ENCODE results near the gene TOMM20L. TPM values are rescaled to one million over a fixed set of nuclear protein-coding genes. Genes with fewer than 3 reads are reported as not detected.

Gene TOMM20L
- total and polyA plus RNA-seq, 9 of the 15 experiments (the other 6 are each of a cell fraction or from before 2014, with no cell fraction given): not detected

- TF ChIP-seq GMEB1 (CRISPR knock-in tag; IDR thresholded peaks at IDR 0.05) (peak; percentile 25; the same call in 1 of the 2 replicates), TGIF2 (CRISPR knock-in tag; IDR thresholded peaks at IDR 0.05) (peak; percentile 81; the same call in 1 of the 2 replicates), UBTF (IDR thresholded peaks at IDR 0.05; ENCODE audit: borderline replicate concordance in 1 of 2, low read depth in 2 of 2, low read length in 2 of 2) (peak in 1 of 2 experiments; percentile 18; a peak in 1 of 4 replicates), E2F5 (CRISPR knock-in tag; IDR thresholded peaks at IDR 0.05) (no peak), PHF8 (IDR thresholded peaks at IDR 0.05; ENCODE audit: borderline replicate concordance, low read length) (peak; percentile 44; the same call in 1 of the 2 replicates), ARID3B (CRISPR knock-in tag; IDR thresholded peaks at IDR 0.05; ENCODE audit: borderline replicate concordance) (no peak), NR0B1 (IDR thresholded peaks at IDR 0.05; ENCODE audit: partially characterized antibody) (no peak), EZH2 (IDR thresholded peaks at IDR 0.05; ENCODE audit: borderline replicate concordance, low read depth, low read length) (no peak), KLF16 (IDR thresholded peaks at IDR 0.05) (no peak), NKRF (IDR thresholded peaks at IDR 0.05; ENCODE audit: borderline replicate concordance) (no peak; the same call in 1 of the 2 replicates), MYC (IDR thresholded peaks at IDR 0.05; ENCODE audit: low read depth, low read length) (no peak; the same call in 1 of the 2 replicates), MYC (CRISPR knock-in tag; IDR thresholded peaks at IDR 0.05; ENCODE audit: borderline replicate concordance, low read depth) (peak; percentile 58; the same call in 1 of the 2 replicates), PHTF2 (CRISPR knock-in tag; IDR thresholded peaks at IDR 0.05) (no peak), BHLHE40 (IDR thresholded peaks at IDR 0.05; ENCODE audit: low read length) (peak; percentile 43; the same call in 1 of the 2 replicates), SP1 (CRISPR knock-in tag; IDR thresholded peaks at IDR 0.05) (peak; percentile 63; the same call in 1 of the 2 replicates)
These were observed 31.8 kb downstream of the TOMM20L start, which contains the start of the genes KIAA0586 and TIMM9 (continued) for GRCh38 chr14:58427281-58428117.
